ENCODE results near the gene COL8A2.

Gene COL8A2

DNA sequence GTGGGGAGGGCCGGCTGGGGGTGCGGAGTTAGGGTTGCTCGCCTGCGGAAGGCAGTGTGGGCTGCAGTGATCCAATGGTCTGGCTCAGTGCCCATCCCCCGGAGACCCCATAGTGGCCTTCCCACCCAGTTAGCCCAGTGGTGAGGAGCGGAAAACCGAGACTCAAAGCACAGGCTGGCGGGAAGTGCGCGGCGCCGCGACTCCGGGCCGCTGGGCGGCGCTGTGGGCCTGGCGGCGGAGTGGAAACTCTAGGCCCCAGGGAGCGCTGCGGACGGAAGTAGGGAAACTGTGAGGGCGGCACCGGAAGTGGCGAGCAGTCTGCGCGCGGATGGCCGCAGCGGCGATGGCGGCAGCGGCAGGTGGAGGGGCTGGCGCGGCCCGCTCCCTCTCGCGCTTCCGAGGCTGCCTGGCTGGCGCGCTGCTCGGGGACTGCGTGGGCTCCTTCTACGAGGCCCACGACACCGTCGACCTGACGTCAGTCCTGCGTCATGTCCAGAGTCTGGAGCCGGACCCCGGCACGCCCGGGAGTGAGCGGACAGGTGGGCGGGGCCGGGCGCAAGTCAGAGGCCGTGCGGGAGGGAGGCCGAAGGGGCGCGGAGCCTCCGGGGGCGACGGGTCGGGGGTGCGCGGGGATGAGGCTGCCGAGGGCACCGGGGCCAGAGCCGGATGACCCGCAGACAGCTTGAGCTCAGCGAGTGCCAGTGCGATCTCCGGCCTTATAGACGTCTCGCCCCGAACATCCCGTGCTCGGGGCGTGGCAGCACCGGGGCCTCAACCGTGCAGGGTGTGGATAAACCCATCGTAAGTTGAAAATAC lies 36.2 kb downstream of the COL8A2 start, which contains the start of gene ADPRS:
Gene ADPRS (plus strand): TSS at position 316 of the 816 bp plus-strand sequence. CDS start 13 bp downstream, at position 329.
- FAIRE-seq = no peak

DNA sequence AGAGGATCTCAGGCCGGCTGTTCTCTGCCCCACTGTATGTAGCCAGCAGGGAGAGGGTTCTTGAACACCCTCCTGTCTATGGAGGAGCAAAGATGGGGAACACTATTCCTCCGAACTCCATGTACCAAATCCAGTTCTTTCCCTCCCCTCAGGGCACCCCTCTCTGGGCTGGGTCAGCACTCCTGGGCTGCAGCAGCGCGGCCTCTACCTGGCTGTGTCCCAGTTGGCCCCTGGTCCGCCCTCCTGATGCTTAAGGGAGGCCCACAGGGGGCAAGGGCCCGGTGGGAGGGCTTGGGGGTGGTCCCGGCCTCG lies 36.8 kb downstream of the COL8A2 start:
- no peak for FAIRE-seq

DNA sequence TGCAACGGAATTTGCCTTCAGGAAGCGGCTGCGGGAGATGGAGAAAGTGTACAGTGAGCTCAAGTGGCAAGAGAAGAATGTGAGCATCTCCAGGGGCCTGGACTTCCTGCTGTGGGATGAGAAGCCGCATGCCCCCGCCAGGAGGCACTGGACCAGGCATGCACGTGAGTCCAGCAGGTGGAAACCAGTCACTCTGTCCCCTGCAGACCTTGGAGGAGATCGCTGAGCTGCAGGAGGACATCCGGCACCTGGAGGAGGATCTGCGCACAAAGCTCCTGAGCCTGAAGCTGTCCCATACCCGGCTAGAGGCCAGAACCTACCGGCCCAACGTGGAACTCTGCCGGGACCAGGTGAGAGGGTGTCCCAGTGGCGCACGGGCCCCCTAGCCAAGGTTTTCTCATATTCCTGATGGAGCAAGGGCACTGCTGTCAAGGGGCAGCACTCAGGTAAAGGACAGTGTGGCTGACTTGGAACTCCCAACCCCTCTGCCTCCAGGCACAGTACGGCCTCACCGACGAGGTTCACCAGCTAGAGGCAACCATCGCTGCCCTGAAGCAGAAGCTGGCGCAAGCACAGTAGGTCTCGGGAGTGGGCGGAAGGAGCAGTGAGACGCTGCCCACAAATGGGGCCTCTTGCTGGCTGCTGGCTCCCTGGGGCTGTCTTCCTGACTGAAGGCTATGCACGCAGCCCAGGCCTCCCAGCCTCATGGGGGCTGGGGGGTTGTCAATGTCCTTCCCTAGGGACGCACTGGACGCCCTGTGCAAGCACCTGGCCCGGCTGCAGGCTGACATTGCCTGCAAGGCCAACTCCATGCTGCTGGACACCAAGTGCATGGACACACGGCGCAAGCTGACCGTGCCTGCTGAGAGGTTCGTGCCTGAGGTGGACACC lies 37.5 kb downstream of the COL8A2 start:
- no peak for FAIRE-seq

GRCh38 chr1:36086529-36087232 lies 38.3 kb downstream of the COL8A2 start:
- no peak for FAIRE-seq

GRCh38 chr1:36085686-36086526 lies 39.1 kb downstream of the COL8A2 start:
- no peak for FAIRE-seq

GRCh38 chr1:36085126-36085525 lies 39.9 kb downstream of the COL8A2 start:
- no peak for FAIRE-seq

GRCh38 chr1:36084497-36085115 lies 40.4 kb downstream of the COL8A2 start:
- no peak for FAIRE-seq

DNA sequence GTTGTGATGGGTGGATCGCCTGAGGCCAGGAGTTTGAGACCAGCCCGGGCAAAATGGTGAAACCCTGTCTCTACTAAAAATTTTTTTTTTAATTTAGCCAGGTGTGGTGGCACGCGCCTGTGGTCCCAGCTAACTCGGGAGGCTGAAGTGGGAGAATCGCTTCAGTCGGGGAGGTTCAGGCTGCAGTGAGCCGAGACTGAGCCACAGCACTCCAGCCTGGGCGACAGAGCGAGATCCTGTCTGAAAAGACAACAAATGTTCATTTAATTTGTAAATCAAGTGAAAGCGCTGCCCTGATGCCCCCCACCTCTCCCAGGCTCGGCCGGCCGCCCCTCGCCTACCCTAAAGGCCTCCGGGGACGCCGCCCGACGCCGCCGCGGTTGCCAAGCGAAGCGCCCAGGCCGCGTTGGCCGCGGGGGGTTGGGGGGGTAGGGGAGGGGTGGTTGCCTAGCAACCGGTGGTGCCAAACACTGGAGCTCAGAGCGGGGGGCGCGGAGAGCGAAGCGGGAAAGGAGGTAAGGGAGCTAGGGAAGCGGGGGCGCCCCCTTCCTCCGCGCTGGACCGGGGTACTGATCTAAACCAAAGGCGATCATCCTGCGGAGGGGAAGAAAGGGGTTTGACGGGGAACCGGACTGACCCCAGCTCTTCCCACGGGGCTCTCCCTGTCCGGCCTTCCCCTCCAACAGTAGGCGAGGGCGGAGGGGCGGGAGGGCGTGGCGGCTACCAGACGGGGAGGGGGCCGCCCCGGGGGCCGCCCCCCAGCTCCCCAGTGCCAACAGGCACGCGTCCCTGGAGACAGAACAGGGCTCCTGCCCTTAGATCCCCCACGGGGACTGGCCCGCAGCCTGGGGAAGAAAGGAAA lies 41.2 kb downstream of the COL8A2 start, which contains the start of gene TEKT2:
Gene TEKT2 (plus strand): TSS at position 460 of the 862 bp plus-strand sequence. CDS start 828 bp downstream, outside the sequence.
- no peak for FAIRE-seq

DNA sequence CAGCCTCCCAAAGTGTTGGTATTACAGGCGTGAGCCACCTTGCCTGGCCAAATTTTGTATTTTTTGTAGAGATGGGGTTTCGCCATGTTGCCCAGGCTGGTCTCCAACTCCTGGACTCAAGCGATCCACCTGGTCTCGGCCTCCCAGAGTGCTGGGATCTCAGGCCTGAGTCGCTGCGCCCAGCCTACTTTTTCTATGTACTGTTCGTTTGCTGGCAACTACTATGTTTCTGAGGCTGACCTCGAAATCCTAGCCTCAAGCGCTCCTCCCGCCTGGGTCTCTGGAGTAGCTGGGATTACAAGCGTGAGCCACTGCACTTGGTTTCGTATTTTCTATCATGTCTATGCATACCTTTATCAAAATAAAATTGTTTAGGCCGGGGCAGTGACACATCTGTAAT lies 41.8 kb downstream of the COL8A2 start:
- FAIRE-seq = no peak

DNA sequence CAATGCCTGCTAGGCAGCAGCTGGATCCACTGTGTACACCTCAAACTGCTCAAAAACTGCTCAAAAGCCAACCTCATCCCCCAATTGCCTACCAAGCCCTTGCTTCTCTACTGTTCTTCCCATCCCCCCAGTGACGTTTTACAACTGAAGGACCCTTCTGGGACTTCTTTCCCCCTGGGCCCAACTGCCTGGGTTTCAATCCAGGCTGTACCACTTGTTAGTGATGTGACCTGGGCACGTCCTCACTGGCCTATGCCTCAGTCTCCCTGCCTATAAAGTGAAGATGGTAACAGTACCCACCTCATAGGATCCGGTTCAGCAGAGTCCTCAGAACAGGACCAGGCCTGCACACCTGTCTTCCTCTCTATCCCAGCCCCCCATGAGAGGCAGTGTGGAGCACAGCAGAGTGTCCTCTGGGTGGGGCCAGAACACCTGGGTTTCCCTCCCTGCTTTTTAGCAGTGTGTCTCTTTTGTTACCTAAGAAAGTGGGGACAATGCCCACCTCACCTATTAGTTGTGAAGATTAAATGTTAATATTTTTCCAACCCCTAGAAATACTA lies 43.0 kb downstream of the COL8A2 start:
- no peak for FAIRE-seq

GRCh38 chr1:36080801-36081200 lies 44.2 kb downstream of the COL8A2 start:
- no peak for FAIRE-seq

DNA sequence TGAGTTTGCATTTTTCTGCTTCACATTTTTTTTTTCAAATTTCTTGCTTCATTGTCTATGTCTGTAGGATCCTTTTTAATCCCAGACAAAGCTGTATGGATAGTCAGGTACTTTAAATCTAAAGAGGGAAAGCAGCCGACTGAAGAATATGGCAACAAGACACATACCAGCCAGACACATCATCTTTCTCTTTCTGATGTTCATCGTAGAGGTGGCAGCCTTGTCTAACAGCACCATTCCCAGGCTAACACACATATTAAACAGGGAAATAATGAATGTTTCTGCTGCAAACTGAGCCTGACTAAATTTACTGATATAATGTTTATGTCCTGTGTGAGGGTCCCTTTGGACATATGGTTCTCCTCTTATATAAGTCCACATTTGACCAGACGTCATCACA lies 44.8 kb downstream of the COL8A2 start:
- FAIRE-seq = no peak

- FAIRE-seq = no peak
These were observed 47.9 kb downstream of the COL8A2 start for GRCh38 chr1:36076979-36077573.

DNA sequence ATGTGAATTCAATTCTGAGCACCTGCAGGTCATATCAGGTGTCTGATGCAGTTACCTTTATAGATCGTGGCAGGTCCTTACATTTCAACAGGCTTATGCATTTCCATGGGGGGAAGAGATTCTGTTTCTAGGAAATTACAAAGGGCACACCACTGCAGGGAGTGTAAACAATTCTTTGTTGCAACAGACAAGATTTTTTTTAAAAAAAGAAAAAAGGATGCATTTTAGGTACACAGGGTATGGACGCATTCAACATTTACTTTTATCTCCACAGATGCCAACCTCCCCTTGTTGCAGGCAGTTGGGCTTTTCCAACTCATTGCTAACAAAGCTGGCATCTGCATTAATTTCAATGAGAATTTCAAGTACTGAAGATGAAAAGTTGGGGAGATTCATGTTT lies 54.7 kb downstream of the COL8A2 start:
- no peak for FAIRE-seq

GRCh38 chr1:36068866-36069265 lies 56.2 kb downstream of the COL8A2 start:
- FAIRE-seq = no peak

GRCh38 chr1:36067871-36068270 lies 57.2 kb downstream of the COL8A2 start:
- FAIRE-seq = no peak

DNA sequence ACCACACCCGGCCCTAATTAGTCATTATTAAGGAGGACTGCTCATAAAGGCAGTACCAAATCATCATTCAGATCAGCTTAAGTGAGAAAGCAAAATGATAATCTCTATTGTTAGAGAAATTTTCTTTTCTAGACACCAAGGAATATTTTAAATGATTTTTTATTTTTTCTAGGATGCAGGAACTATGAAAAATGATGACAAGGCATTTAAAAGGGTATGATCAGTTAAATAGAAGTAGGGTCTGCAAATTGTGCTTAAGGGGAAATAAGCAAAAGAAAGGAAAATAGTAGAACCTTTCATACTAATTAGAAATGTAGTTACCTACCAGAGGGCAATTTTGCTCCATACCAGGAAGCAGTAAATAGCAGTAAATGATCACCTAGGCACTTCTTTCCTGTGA lies 62.7 kb downstream of the COL8A2 start:
- no peak for FAIRE-seq

GRCh38 chr1:36055706-36056105 lies 69.3 kb downstream of the COL8A2 start:
- no peak for FAIRE-seq

DNA sequence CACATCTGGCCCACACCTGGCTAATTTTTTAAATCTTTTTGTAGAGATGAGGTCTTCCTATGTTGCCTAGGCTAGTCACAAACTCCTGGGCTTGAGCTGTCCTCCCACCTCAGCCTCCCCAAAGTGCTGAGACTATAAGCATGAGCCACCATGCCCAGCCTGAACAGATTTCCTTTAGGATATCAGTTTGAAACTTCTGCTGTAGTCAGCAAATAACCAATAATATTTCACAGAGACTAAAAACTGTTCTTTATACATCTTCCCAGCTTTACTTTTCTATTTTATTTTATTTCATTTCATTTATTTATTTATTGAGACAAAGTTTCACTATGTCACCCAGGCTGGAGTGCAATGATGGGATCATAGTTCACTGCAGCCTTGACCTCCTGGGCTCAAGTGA lies 71.0 kb downstream of the COL8A2 start:
- FAIRE-seq = no peak

DNA sequence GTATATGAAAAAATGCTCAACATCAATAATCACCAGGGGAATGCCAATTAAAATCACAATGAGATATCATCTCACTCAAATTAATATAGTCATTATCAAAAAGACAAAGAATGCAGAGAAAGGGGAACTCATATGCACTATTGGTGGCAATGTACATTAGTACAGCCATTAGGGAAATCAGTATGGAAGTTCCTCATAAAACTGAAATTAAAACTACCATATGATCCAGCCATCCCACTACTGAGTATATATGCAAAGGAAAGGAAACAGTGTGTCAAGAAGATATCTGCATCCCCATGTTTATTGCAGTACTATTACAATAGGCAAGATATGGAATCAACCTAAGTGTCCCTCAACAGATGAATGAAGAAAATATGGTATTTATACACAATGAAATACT lies 73.2 kb downstream of the COL8A2 start:
- no peak for FAIRE-seq

All from islet of Langerhans (tissue), 1 donor.